ENCODE measurements around the gene KMT2B. TPM values are rescaled to one million over a fixed set of nuclear protein-coding genes. Genes with fewer than 3 reads are reported as not detected.

KMT2B gene
- total and polyA plus RNA-seq, 2 experiments from 2014 or later, result 15.8 to 49.8 TPM

- H2AFZ ChIP-seq, result no peak overlapping the region
- peak overlapping the region; percentile 89 for H3K4me2 ChIP-seq
- ATAC-seq (no peak), DNase-seq (ENCODE audit: low spot score) (no peak)
- H3F3A ChIP-seq (replicated peaks; ENCODE audit: low read depth), result peaks cover 9% of the 10 kb centered on the region; the same call in 1 of the 2 replicates
- Mint-ChIP-seq H3K27ac (no peak overlapping the region), H3K36me3 (ENCODE audit: low read depth) (peaks cover 2% of the 10 kb centered on the region; the same call in 1 of the 3 replicates), H3K4me3 (no peak overlapping the region; the same call in 2 of the 3 replicates), H3K9me3 (no peaks in the 10 kb centered on the region; the same call in 2 of the 3 replicates), H3K27me3 (ENCODE audit: insufficient read depth, low read depth, poor library complexity) (peaks cover 29% of the 10 kb centered on the region), H3K4me1 (peaks cover 42% of the 10 kb centered on the region)
- no peak overlapping the region; the same call in 1 of the 2 replicates for H3K4me3 ChIP-seq
- no peaks in the 10 kb centered on the region for H3K79me2 ChIP-seq (replicated peaks; ENCODE audit: insufficient read depth)
- peaks cover 29% of the 10 kb centered on the region for H3K4me1 ChIP-seq (ENCODE audit: insufficient read depth)
- TF ChIP-seq EZH2phosphoT487 (IDR thresholded peaks at IDR 0.05; ENCODE audit: unreplicated experiment), result no peak
- TF ChIP-seq EZH2 (IDR thresholded peaks at IDR 0.05; ENCODE audit: low read depth, unreplicated experiment), result no peak
- no peak for TF ChIP-seq ZNF462 (CRISPR knock-in tag; IDR thresholded peaks at IDR 0.05)
- no peak for TF ChIP-seq REST (IDR thresholded peaks at IDR 0.05; ENCODE audit: unreplicated experiment)
- no peak for TF ChIP-seq ZNF114 (CRISPR knock-in tag; IDR thresholded peaks at IDR 0.05)
- no peak for TF ChIP-seq STAT1 (IDR thresholded peaks at IDR 0.05; ENCODE audit: unreplicated experiment)
- TF ChIP-seq ETS1 (IDR thresholded peaks at IDR 0.05), result no peak
- no peak for TF ChIP-seq POLR2AphosphoS5 (IDR thresholded peaks at IDR 0.05; ENCODE audit: low read depth)
- no peak for TF ChIP-seq NANOG (IDR thresholded peaks at IDR 0.05; ENCODE audit: borderline replicate concordance)
- TF ChIP-seq CREB1 (CRISPR knock-in tag; IDR thresholded peaks at IDR 0.05; ENCODE audit: low read depth), result no peak
- TF ChIP-seq CTCF (conservative IDR thresholded peaks at IDR 0.05; ENCODE audit: low read depth in 2 of 2), result no peak
- TF ChIP-seq ZNF331 (CRISPR knock-in tag; IDR thresholded peaks at IDR 0.05; ENCODE audit: low read depth), result no peak
- TF ChIP-seq JUNB (IDR thresholded peaks at IDR 0.05; ENCODE audit: unreplicated experiment), result no peak
- H3K27ac ChIP-seq (ENCODE audit: low read depth), result no peak overlapping the region
- no peaks in the 10 kb centered on the region for H3K36me3 ChIP-seq (ENCODE audit: insufficient read depth)
- peaks cover 13% of the 10 kb centered on the region for H3K27me3 ChIP-seq (ENCODE audit: insufficient read depth)
- no peaks in the 10 kb centered on the region for H3K9me2 ChIP-seq (ENCODE audit: insufficient read depth)
- H4K20me1 ChIP-seq (replicated peaks; ENCODE audit: insufficient read depth), result no peaks in the 10 kb centered on the region
These were observed 60.2 kb downstream of the KMT2B start for GRCh38 chr19:35777961-35778360.
